GM19099 (cell line): ENCODE measurements around the gene LSAMP.

Experiments
- POLR2A ChIP-seq: IDR thresholded peaks from 3 replicates; pipeline ENCODE4 v1.6.1; 2011; ENCODE audit warnings: low read depth; ENCODE audit not compliant: insufficient read length; ENCODE audit errors: extremely low read depth

LSAMP gene

GRCh38 chr3:116285781-116286421 is 159.4 kb downstream of the LSAMP start:
- no peak for TF ChIP-seq POLR2A

- no peak for TF ChIP-seq POLR2A
Observed at GRCh38 chr3:116281313-116282143, 163.8 kb downstream of the LSAMP start.

DNA sequence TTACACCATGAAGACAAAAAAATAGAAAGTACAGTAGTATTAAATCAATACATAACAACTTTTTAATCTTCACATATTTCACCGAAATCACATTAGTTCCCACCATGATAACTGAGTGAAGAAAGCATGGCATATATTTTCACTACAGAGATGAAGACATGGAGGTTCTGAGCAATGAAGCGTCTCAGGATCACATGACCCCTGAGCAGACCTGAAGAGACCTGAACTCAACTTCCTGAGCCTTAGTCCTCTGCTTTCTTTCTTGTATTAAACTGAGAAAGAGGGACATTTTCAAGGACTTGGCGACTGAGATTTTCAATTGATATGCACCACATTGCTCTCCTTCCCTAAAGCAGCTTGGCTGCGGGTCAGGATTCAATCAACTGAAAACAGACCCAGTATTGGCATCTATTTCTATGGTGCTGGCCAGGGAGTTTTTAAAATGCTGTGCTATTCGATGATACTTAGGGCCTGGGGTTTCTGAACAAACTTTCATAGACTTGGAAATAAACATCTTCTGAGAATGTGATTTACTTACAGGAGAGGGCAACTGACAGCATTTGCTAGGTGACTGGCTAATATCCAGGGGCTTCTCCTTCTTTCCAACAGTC is 165.1 kb downstream of the LSAMP start:
- TF ChIP-seq POLR2A: no peak

- TF ChIP-seq POLR2A: no peak
Observed at GRCh38 chr3:116276675-116277074, 168.6 kb downstream of the LSAMP start.

DNA sequence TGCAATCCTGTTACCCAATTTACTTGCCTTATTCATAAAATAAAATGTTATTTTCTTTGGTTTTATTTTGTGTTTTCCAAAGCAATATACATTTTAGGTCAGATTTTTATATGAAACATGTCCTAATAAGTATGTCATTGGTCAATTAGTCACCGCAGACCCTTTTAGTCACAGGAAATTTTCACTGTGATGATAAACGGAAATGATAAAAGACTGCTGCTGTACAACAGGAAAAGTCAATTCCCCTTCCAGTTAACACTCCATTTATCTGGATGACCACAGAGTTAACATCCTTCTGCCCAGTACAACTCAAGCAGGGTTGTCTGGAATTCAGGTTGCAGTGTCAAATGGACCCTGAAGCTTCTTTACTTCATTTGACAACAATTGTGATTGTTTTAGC is 175.2 kb downstream of the LSAMP start:
- no peak for TF ChIP-seq POLR2A

GRCh38 chr3:116267116-116267515 is 178.2 kb downstream of the LSAMP start:
- no peak for TF ChIP-seq POLR2A

GRCh38 chr3:116265976-116266584 is 179.2 kb downstream of the LSAMP start:
- TF ChIP-seq POLR2A: no peak

- TF ChIP-seq POLR2A: no peak
Observed at GRCh38 chr3:116265320-116265695, 180.0 kb downstream of the LSAMP start.

DNA sequence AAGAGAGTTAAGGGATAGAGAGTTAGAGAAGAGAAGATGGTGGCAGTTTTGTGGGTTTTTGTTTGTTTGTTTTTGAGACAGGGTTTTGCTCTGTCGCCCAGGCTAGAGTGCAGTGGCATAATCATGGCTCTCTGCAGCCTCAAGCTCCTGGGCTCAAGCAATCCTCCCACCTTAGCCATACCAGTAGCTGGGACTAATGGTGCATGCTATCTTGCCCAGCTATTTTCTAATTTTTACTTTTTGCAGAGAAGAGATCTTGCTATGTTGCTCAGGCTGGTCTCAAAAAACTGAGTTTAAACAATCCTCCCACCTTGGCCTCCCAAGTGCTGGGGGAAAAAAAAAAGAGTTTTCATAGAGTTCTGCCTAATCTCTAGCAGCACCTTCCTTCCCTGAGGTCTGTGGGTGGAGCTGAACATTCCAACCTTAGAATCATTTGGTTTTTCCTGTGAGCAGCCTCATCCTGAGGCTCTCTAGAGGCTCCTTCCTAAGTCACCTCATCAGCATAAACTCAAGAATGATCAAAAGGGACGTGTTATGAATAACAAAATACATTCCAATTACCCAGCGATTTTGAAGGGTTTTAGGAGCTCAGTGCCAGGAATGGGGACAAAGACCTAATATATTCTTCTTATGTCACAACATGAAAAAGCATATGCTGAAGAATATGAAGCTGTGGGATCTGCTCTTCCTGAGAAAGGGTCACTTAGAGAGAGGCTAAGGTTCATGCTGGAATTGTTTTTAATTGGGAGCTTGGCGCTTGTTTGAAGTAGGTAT is 180.6 kb downstream of the LSAMP start:
- TF ChIP-seq POLR2A: no peak

GRCh38 chr3:116263842-116264545 is 181.3 kb downstream of the LSAMP start:
- no peak for TF ChIP-seq POLR2A

DNA sequence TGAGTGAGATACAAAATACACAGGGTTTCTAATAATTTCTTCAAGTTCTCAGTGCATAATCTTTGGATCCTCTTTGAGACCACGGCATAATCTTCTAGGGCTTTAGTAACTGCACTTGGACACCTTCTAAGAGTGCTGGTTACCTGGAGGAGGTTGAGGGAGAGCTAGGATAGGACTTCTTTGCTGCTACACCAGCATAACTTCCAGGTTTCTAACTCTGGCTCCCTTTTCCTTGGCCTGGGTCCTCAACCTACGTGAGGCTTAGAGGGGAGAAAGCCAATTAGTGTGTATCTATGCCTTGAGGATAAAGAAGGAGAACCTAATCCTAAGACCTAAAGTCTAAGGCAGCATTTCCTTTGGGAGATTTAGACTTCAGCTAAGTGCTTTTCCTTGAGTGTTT is 184.8 kb downstream of the LSAMP start:
- TF ChIP-seq POLR2A: no peak

GRCh38 chr3:116259984-116260383 is 185.3 kb downstream of the LSAMP start:
- no peak for TF ChIP-seq POLR2A

GRCh38 chr3:116256843-116257485 is 188.3 kb downstream of the LSAMP start:
- no peak for TF ChIP-seq POLR2A

DNA sequence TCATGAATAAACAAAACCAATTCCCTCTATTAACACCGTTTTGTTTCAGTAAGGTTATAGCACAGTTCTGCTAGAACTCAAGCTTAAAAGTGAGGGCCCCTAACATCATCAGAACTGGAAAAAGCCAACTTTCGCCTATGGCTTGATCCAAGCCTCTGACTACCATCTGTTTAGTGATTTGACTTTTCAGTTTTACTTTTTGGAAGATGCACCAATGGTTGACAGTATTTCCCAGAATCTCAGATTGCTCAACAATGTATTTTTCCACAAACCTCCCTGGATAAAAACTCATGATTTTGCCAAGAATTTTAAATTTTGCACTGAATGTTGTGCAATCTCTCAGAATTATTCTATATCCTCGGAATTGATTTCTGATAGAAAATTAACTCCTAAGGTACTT is 190.7 kb downstream of the LSAMP start:
- TF ChIP-seq POLR2A: no peak

DNA sequence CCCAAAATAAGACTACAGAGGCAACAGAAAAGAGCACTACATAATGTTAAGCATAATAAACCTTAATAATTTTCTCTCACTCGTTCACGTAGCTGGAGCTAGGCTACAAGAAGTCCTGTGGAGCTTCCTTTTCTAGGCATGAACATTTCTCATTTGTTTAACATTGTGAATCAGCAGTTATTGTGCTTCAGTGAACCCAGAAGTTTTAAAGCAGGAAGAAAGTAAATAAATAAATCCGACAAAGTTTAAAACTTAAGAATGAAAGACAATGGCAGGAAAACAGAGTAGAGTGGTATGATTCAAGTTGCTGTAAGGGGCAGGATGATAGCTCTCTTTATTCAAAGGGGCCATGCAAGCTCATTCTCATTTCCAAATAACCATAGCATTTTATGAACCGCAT is 191.8 kb downstream of the LSAMP start:
- no peak for TF ChIP-seq POLR2A

GRCh38 chr3:116247605-116248004 is 197.7 kb downstream of the LSAMP start:
- no peak for TF ChIP-seq POLR2A
